ACC112 (cell line): ENCODE results near the gene UBE2R2.
"Not testable (repeated sequence)": the region's sequence is repeated elsewhere in the genome, so short reads cannot be mapped to it uniquely, and the experiment has no call there.

Source experiments
- H2AFZ ChIP-seq: fragments of 200-600 bp; sonication (generic); one replicate; pipeline ENCODE4 v1.6.0; 2017; ENCODE audit warnings: antibody characterized with exemption, low read length; ENCODE audit not compliant: unreplicated experiment
- H3K27ac ChIP-seq: fragments of 200-600 bp; sonication (generic); 2 replicates; pipeline ENCODE4 v1.5.1; 2014; ENCODE audit warnings: low read depth, mild to moderate bottlenecking, antibody characterized with exemption, low read length, moderate library complexity
- H3K27me3 ChIP-seq: fragments of 200-600 bp; sonication (generic); 2 replicates; pipeline ENCODE4 v1.6.1; 2014; ENCODE audit warnings: mild to moderate bottlenecking, antibody characterized with exemption, low read length, moderate library complexity, mixed read lengths; ENCODE audit not compliant: insufficient read depth
- H3K36me3 ChIP-seq: fragments of 200-600 bp; sonication (generic); 2 replicates; pipeline ENCODE4 v1.6.1; 2016; ENCODE audit warnings: mild to moderate bottlenecking, antibody characterized with exemption, low read length, moderate library complexity, mixed read lengths; ENCODE audit not compliant: insufficient read depth
- H3K4me1 ChIP-seq: fragments of 200-600 bp; sonication (generic); one replicate; pipeline ENCODE4 v1.6.1; 2016; ENCODE audit warnings: low read length, mixed read lengths; ENCODE audit not compliant: insufficient read depth, unreplicated experiment, control insufficient read depth
- H3K4me3 ChIP-seq: fragments of 200-600 bp; sonication (generic); 2 replicates; pipeline ENCODE4 v1.5.1; 2014; ENCODE audit warnings: mild to moderate bottlenecking, low read depth, low read length
- H3K79me2 ChIP-seq: fragments of 200-600 bp; sonication (generic); one replicate; pipeline ENCODE4 v1.6.0; 2016; ENCODE audit warnings: low read length; ENCODE audit not compliant: control insufficient read depth, unreplicated experiment, insufficient read depth

Gene UBE2R2

GRCh38 chr9:33959725-33960124 is 142.8 kb downstream of the UBE2R2 start:
- Histone ChIP-seq H3K36me3 (peaks cover 13% of the 10 kb centered on the region), H3K27ac (no peak overlapping the region), H3K79me2 (no peaks in the 10 kb centered on the region), H2AFZ (no peak overlapping the region), H3K27me3 (no peaks in the 10 kb centered on the region), H3K4me1 (no peaks in the 10 kb centered on the region), H3K4me3 (no peak overlapping the region)

DNA sequence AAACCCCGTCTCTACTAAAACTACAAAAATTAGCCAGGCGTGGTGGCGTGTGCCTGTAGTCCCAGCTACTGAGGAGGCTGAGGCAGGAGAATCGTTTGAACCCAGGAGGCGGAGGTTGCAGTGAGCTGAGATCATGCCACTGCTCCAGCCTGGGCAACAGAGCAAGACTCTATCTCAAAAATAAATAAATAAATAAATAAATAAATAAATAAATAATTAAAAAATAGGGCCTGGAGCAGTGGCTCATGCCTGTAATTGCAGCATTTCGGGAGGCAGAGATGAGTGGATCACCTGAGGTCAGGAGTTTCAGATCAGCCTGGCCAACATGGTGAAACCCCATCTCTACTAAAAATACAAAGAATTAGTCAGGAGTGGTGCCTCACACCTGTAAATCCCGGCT is 145.5 kb downstream of the UBE2R2 start:
- H3K27me3 ChIP-seq, H3K27ac ChIP-seq, H3K4me1 ChIP-seq, H3K79me2 ChIP-seq, H2AFZ ChIP-seq, H3K4me3 ChIP-seq: not testable (repeated sequence)
- peaks cover 12% of the 10 kb centered on the region for H3K36me3 ChIP-seq

- Histone ChIP-seq H3K79me2 (no peaks in the 10 kb centered on the region), H3K4me1 (no peaks in the 10 kb centered on the region), H3K4me3 (no peak overlapping the region), H3K27ac (no peak overlapping the region), H3K36me3 (peaks cover 9% of the 10 kb centered on the region), H3K27me3 (no peaks in the 10 kb centered on the region), H2AFZ (no peak overlapping the region)
These were observed 147.3 kb downstream of the UBE2R2 start for GRCh38 chr9:33964086-33964768.
